GM21619 (cell line): ENCODE data around the gene WNT5A.

Source experiments
- ATAC-seq: cut with Tn5 transposase; IDR thresholded peaks from one replicate; pipeline ENCODE4 v1.9.1; 2021; ENCODE audit not compliant: unreplicated experiment

Gene WNT5A

GRCh38 chr3:55486857-55487380 lies at the start of gene WNT5A:
Gene WNT5A, minus strand, starts transcription at chr3:55487306. Its CDS starts 321 bp downstream, at chr3:55486985.
- ATAC-seq: no peak

GRCh38 chr3:55534876-55535275 lies 47.8 kb upstream of the WNT5A start:
- ATAC-seq: no peak

- ATAC-seq: no peak
These were observed 45.7 kb upstream of the WNT5A start for GRCh38 chr3:55532806-55533205.

DNA sequence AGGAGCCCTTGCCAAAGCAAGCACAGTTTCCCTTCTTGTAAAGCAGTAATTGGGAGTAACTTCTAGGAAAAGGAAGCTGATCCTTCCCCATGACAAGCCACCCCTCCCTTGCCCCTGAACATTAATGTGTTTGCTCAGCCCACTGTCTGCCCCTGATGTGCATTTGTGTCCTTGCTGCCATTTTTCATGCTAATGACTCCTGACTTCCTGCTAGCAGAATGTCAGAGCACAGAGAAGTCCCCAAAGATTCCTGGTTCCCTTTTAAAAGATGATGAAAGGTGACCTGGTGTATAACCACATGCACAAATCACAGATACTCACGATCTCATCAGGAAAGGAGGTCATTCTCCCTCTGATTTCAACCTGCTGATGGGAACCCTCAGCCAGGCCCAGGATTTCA lies 44.2 kb upstream of the WNT5A start:
- ATAC-seq: no peak

GRCh38 chr3:55527361-55527760 lies 40.3 kb upstream of the WNT5A start:
- ATAC-seq: no peak

DNA sequence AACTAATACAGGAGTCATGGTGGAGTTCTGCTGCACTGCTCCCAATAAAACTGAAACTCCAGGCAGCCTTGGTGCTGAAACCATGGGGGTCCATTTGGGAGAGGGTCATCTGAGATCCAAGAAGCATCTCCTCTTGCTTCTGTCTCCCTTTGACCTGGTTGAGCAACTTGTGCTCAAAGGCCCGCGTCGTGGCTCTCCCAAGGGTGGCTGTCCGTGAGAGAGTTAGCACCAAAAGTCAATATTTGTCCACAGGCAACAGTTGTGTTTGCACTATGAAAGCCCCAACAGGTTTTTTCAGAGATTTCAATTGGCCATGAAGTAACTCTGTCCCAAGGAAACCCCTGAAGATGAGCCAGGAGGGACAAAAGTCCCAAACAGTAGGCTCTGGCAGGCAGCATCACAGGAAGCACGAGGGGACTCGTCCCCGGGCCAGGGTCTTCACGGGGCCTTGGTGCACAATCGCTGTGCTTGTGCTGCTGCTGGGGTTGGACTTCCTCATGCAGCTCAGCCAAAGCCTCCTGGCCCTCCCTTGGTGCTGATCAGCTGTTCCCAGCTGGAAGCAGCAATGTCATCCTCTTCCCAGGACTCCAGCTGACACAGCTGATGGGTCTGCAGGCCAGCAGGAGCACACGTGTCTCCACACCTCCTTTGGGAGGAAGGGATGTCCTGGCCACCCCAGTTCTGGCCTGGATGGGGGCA lies 39.4 kb upstream of the WNT5A start:
- ATAC-seq: no peak

- no peak for ATAC-seq
These were observed 38.3 kb upstream of the WNT5A start for GRCh38 chr3:55525436-55525835.

DNA sequence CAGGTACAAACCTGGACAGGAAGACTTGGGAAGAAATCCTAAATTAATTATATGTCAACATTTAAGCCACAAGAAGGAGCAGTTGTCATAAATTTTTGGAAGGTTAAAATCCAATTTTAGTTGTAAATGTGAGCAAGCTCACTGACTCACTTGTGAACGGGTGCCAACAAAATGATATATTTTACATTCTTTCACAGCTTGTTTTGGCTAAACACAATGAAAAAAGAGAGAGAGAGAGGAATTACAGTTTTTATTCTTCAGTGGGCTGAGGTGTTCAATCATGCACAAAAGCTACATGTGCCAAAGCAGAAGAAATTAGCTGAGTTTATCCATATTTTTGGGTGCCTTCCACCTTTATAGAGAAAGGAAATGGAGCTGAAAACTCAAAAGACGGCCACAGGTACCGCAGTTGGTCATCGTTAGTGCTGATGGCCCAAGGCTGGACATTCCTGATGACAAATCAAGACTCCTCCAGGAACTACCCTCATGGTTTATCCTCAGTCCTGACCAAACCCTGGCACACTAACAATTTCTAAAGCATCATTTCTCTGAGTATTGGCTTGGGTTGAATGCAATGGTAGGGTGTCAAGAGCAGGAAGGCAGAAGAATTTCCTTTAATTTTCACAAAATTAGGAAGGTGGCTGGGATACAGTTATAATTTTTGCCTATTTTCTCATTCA lies 37.6 kb upstream of the WNT5A start:
- no peak for ATAC-seq

GRCh38 chr3:55523471-55523870 lies 36.4 kb upstream of the WNT5A start:
- no peak for ATAC-seq

DNA sequence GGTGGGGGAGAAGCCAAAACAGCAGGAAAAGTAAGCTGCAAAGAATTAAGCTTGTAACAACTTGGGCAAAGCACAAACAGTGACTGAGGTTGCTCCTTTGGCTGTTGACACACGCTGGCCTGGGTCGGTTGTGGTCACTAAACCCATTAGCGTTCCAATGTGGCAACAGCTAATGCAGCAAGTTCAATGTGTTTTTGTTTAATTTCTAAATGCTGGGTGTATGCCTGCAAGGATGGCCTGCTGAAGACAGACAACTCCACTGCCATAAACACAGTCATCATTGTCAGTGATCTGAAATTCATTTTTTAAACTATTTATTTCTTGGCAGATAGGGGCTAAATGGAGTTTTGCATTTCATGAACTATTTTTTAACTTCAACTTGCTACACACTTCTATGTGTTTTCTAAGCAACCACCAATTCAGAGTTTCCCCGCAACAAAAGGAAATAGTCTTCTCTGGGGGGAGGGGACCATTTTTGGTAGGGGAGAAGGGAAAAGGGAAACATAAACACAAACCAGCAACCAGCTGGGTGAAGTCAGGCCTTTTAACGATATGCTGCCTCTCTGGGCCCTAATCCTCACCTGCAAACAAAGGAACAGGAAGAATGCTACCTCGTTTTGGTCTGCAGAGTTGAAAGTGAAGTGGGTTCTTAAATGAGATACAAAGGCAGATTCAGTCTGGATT lies 34.8 kb upstream of the WNT5A start:
- no peak for ATAC-seq

- no peak for ATAC-seq
These were observed 34.1 kb upstream of the WNT5A start for GRCh38 chr3:55521064-55521737.

- ATAC-seq: no peak
These were observed 31.9 kb upstream of the WNT5A start for GRCh38 chr3:55519019-55519418.

GRCh38 chr3:55518451-55518850 lies 31.3 kb upstream of the WNT5A start:
- no peak for ATAC-seq

DNA sequence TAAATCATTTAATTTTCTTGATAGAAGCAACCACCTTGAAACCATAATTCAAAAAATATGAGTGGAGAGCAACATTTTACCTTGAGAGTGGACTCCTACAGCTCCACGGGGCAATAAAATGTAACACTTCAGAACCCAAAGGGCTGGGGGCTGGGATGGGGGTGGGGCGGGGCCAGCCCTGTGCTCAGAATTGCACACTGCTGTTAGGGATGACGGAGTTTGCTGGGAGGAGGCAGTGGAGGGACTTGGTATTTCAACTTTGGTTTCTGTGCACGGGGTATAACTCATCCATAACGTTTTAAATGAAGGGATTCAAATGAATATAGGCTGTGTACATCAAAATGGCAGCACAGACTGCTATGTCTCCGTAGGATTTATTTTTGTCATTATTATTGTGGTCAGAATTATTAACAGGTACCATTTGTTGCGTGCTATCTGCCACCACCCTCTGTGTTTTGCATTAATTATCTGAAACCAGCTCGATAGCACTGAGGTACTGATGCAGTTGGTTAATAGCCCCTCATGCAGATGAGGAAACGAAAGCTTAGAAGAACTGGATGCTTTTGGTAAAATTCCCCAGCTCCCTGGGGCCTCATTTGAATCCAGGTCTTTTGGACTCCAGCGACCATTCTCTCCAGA lies 29.4 kb upstream of the WNT5A start:
- ATAC-seq: no peak

DNA sequence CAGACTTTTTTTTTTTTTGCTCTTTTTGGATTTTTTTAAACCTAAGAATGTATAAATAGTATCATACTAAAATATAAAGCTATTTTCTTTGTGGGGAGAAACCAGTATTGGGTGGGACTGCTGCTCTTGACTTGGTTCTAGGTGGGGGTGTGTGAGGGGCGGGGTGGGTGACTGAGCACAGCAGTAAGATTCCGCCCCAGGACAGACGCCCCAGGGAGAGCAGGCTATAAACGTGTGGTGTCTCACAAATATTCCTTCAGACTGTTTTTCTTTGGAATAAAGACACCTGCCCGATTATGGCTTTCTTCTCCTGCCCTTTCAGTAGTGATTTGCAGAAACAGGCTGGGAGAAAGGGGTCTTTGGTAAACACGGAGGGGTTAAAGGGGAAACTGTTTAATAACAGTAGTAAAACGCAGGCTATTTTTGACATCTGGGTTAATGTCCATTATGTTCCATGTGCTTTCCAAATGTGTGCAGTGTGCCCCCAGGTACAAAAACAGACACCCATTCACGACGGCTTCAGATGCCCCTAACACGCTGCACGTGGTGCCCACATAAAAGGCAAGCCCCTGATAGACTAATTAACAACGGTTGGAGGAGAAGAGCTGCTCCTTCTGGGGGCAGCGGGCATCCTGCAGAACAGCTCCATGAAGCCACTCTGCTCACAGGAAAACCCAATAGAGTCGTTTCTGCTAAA lies 28.6 kb upstream of the WNT5A start:
- no peak for ATAC-seq

DNA sequence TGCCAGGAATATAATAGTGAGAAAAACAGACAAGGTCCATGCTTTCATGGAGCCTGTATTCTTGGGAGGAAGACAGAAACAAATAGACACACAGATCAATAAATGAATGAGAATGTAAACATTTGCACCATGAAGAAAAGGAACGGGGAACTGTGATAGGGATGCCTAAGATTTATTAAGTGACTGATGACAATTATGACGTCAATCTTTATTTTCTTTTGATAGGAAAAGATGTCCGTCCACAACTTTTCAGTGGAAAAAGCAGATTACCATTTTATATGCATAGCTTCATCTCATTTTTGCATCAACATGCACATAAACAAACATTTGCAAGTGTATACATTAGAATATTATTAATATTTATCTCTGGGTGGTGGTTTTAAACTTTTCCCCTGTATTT lies 27.9 kb upstream of the WNT5A start:
- no peak for ATAC-seq

DNA sequence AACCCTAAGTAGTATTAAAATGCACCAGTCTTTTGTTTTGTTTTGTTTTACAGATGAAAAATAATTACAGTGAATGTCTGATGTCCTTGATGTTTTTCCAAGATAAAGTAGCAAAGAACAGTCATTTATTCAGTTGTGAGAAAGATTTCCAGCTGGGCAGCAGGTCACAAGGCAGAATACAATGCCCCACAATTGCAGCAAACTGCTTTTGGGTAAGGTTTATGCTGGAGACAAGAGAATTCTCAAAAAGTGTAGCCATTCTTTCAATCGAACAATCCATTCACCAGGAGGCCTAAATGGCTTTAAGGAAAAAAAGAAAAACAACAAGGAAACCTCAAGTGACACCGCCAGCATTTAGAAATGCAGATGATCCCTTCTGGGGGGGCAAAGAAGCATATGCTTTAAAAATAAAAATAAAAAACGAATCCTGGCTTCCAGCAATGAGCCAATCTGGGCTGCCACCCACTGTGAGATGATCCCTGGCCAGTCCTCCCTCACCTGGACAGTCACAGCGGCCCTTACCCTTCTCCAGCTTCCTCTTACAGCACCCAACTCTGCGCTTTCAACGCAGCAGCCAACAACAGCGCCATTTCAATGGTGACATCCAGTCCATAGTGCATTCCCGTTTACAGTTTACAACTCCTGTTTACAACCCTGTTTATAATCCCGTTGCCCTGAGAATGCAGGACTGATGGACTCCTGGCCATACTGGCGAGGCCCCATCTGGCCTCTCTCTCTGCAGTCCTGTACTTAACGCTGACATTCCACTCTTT lies 25.7 kb upstream of the WNT5A start:
- no peak for ATAC-seq

- no peak for ATAC-seq
These were observed 24.9 kb upstream of the WNT5A start for GRCh38 chr3:55511895-55512570.

DNA sequence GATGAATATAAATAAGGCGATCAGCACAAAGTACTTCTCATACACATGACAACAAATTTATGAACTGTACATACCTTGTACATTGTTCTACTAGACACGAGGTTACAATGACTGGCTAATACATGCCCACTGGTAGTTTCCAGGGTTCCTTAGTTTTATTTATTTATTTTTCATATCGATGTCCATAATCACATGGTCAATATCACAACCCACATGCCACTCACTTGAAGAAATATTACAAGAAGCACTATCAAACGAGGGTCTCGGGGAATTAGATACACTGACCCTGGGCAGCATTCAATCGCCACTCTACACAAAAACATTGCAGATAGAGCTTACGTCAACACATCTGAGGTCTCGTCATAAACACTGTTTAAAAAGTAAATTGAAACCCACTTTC lies 21.2 kb upstream of the WNT5A start:
- no peak for ATAC-seq
